ENCODE data around the gene GLYATL3.

GRCh38 chr6:49565855-49566254 lies 66.1 kb downstream of the GLYATL3 start:
- TF ChIP-seq CTCF (IDR thresholded peaks at IDR 0.05 in 4 of 5, conservative IDR thresholded peaks at IDR 0.05 in 1 of 5), result no peak
- no peak for TF ChIP-seq POLR2A (IDR thresholded peaks at IDR 0.05)
